ENCODE data around the gene DNAH2.

Gene DNAH2

GRCh38 chr17:7716901-7717755, at the start of gene DNAH2:
DNAH2 (plus strand) TSS chr17:7717744; CDS start chr17:7719735, 1,991 bp downstream.
- ATAC-seq (peak; percentile 81), DNase-seq (peak; percentile 77)

GRCh38 chr17:7668482-7668881, 49.1 kb upstream of the DNAH2 start:
- no peak for ATAC-seq
- no peak for DNase-seq

GRCh38 chr17:7673239-7673638, 44.3 kb upstream of the DNAH2 start:
- no peak for ATAC-seq
- peak; percentile 61 for DNase-seq

GRCh38 chr17:7674934-7675333, 42.6 kb upstream of the DNAH2 start:
- no peak for DNase-seq
- ATAC-seq, result no peak

- ATAC-seq, result no peak
- DNase-seq, result no peak
These were observed 41.0 kb upstream of the DNAH2 start for GRCh38 chr17:7676533-7676932.

GRCh38 chr17:7677388-7678067, 40.0 kb upstream of the DNAH2 start:
- DNase-seq (no peak), ATAC-seq (no peak)

- no peak for DNase-seq
- no peak for ATAC-seq
These were observed 32.6 kb upstream of the DNAH2 start for GRCh38 chr17:7684851-7685532.

- ATAC-seq, result peak; percentile 73
- peak; percentile 91 for DNase-seq
These were observed 31.9 kb upstream of the DNAH2 start for GRCh38 chr17:7685533-7686221.

- DNase-seq (peak; percentile 81), ATAC-seq (peak; percentile 44)
These were observed 31.1 kb upstream of the DNAH2 start for GRCh38 chr17:7686222-7687071.

GRCh38 chr17:7687072-7687907, 30.3 kb upstream of the DNAH2 start, which contains the start of gene TP53:
TP53 (minus strand) TSS chr17:7687490; CDS start chr17:7676594, 10,896 bp downstream.
- DNase-seq (peak; percentile 87), ATAC-seq (peak; percentile 53)

- DNase-seq, result peak; percentile 94
- ATAC-seq, result peak; percentile 87
These were observed 29.4 kb upstream of the DNAH2 start, which contains the start of gene WRAP53 for GRCh38 chr17:7687908-7688807. WRAP53 (plus strand) TSS chr17:7688477; CDS start chr17:7688649, 172 bp downstream.

- DNase-seq (no peak), ATAC-seq (no peak)
These were observed 28.7 kb upstream of the DNAH2 start for GRCh38 chr17:7688808-7689316.

GRCh38 chr17:7695586-7695985, 22.0 kb upstream of the DNAH2 start:
- no peak for DNase-seq
- no peak for ATAC-seq

GRCh38 chr17:7697828-7698588, 19.5 kb upstream of the DNAH2 start:
- ATAC-seq (no peak), DNase-seq (no peak)

GRCh38 chr17:7700510-7700909, 17.0 kb upstream of the DNAH2 start:
- DNase-seq, result no peak
- ATAC-seq, result no peak

GRCh38 chr17:7701681-7702080, 15.9 kb upstream of the DNAH2 start:
- no peak for ATAC-seq
- DNase-seq, result no peak

GRCh38 chr17:7702776-7703175, 14.8 kb upstream of the DNAH2 start:
- DNase-seq, result no peak
- ATAC-seq, result no peak

Measured in stimulated activated naive CD8-positive, alpha-beta T cell treated with anti-CD3 and anti-CD28 coated beads, Interleukin-15, Interleukin-2, amounts not matched to agents 100 U/mL and 50 U/mL, for 24 hours (primary cell).